Stimulated activated CD4-positive, alpha-beta T cell treated with anti-CD3 and anti-CD28 coated beads, TNF-alpha, amount 100 ng/mL, for 24 hours (primary cell): ENCODE measurements around the gene NTRK1.

ENCODE experiments used
- DNase-seq, 3 experiments: peaks; one replicate each; pipeline ENCODE4 v3.0.0-alpha.2; 2020; ENCODE audit warnings: low read depth in 3 of 3

The NTRK1 gene

DNA sequence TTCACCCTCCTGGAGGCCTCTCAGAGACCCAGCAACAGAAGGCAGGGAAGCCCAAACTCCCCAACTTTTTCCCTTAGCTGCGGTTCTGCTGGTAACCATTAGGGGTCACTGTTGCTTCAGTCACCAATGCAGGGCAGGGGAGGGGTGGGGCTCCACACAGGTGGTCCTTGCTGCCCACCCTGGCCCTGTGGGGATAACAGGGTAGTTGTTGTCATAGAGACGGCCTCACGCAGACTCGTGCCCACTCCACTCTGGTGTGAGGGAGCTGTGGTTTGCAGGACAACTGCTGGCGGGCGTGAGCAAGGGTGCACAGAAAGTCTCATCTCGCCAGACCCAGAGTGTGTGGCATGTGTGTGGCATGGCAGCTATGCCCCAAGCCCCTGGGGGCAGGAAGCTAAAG is 21.7 kb upstream of the NTRK1 start:
- DNase-seq = no peak

DNA sequence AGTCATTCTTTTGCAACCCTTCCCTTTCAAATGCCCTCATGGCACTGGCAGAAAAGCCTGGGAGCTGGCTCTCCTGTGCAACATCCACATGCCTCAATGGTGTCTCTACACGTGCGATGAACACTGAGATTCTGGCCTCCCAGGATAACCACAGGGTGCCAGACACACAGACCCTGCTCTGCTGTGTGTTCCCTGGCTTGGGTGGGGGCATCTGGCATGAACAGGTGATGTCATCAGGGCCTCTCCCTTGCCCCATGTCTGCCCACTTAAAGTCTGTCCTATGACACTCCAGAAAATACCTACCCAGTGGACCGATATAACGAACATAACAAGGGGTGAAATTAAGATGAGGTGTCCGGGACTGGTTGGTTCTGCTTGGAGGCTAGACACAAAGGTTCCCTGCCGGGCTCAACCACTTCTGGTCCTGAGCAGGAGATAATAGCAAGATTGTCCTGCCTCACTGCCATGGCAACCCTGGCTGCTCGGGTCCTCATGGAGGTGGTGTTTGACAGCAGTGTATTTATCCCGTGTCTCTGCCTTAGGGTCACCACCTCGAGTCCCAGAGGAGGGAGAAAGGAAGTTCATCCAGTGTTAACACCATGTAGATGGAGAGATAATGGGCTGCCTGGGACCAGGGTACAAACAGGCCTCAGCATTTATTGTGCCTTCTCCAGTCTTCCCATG is 21.1 kb upstream of the NTRK1 start:
- no peak for DNase-seq

DNA sequence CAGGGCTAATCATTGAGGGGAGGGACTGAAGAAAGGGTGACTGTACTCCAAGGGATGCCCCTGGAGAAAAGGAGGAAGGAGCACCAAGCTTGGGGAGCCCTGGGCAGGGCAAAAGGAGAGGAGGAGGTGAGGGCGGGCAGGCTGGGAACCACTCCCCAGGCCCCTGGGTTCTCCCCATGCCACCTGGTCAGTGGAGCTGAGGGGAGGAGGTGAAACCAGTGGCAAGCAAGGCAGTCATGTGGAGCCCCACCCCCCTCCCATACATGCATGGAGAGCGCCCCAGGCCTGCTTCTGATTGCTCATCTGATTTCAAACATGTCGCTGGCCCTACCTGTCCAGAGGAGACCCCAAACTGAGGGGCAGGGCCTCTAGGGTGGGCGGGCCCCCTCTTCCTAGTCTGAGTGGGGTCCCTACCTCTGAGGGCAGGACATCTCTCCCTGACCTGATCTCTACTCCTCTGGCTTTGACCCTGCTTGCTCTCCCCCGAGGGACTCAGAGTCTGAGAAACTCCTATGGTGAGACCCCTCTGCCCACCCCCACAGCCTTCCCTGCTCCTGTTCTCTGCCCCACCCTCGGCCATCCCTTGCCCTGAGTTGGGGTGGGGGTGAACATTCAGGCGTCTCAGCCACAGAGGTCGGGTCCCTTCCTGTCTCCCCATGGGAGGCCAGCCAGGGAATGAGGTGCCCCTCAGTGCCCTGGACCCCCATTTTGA is 20.3 kb upstream of the NTRK1 start:
- DNase-seq = no peak

DNA sequence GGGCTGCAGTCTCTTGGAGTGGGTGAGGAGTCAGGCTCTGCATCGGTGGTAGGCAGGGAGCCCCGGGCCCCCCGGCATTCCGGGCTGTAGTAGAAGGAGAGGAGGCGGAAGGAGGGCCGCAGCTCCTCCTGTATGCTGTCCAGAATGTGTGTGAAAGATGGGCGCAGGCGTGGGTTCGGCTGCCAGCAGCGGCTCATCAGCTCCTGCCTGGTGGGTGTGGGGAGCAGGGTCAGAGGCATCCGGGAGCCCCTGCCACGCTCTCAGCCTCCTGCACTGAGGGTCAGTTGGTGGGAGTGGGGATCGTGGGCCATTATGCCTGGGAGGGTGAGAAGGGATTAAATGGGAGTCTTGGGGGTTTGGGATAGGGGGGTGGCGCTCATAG is 19.8 kb upstream of the NTRK1 start:
- DNase-seq = no peak

DNA sequence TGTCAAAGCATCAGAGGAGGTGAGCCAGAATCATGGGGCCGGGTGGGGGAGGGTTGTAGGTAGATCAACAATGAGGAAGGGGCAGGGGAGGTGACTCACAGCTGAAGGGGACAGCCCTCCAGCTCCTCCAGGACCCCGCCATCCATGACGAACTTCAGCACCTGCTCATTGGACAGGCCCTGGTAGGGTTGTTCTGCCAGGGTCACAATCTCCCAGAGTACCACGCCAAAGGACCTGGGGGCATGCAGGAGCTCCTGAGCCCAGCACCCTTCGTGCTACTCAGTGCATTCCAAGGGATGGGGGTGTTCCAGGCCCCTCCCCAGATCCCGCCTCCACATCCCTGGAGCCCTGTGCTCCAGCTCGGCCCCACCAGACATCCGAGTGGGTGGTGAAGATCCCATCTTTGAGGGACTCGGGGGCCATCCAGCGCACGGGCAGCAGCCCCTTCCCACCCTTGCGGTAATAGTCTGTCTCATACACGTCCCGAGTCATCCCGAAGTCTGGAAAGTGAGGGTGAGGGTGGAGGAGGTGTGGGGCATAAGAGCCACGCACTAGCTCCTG is 19.3 kb upstream of the NTRK1 start:
- no peak for DNase-seq

DNA sequence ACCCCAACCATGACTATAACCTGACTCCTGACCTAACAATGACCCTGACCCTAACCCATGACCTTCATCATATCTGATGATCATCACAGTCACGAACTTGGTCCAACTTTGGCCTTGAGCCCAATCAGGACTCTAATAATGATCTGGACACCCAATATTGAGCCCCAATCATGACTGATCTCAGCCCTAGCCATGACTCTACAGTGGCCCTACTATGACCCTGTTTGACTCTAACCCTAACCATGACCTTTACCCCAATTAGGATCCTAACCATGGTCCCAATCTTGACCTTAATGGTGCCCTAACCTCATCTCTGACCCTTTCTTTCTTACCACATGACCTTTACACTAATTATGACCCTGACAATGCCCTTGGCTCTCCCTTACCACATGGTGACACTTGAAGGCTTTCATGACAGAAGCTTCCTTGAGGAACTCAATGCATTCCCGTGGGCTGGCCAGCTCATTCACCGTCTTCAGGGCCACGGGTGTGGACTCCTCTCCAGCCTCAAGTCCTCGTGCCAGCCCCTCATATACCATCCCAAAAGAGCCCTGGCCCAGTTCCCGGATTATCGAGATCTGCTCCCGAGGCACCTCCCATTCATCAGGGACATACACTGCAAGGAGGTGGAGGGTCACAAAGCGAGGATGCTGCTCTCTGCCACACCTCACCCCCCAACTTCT is 17.9 kb upstream of the NTRK1 start:
- no peak for DNase-seq

- DNase-seq = no peak
Measured at GRCh38 chr1:156844102-156844501, 16.6 kb upstream of the NTRK1 start.

GRCh38 chr1:156844638-156845037 is 16.0 kb upstream of the NTRK1 start:
- DNase-seq = no peak

DNA sequence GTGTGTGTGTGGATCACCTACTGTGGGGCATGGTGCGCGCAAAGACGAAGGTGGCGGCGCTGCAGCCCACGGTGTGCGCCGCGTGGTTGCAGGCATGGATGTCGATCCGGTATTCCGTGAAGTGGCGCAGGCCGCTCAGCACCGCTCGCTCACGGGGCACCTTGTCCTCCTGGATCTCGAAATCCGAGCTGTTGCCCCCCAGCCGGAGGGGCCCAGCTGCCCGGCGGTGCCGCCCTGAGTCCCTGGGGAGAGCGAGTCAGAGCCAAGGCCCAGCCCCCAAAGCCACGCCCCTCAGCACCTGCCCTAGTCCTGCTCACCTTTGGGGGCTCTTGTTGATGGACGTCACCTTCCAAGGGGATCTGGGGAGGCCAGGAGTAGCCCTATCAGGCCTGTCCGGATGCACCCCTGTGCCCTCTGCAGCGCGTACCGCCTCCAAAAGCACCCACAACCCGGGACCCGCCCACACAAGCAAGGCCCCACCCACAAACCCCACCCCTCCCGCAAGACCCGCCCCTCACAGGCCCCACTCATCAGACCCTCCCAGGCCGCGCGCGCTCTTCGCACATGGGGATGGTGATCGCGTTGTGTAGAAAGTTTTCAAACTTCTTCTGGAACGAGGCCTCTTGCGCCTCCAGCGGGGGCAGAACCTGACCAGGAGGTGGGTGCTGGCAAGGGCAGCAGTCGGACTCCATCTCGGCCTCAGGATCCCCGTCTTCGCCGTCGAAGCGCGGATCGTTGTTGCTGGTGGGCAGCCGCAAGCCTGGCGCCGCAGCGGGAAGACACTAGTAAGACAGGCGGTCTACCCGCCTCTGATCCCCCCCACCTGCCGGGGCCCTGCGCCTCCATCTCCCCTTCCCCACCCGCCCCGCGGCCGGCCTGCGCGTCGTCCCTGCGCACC is 15.4 kb upstream of the NTRK1 start:
- DNase-seq = peak in 1 of 3 experiments; percentile 23

DNA sequence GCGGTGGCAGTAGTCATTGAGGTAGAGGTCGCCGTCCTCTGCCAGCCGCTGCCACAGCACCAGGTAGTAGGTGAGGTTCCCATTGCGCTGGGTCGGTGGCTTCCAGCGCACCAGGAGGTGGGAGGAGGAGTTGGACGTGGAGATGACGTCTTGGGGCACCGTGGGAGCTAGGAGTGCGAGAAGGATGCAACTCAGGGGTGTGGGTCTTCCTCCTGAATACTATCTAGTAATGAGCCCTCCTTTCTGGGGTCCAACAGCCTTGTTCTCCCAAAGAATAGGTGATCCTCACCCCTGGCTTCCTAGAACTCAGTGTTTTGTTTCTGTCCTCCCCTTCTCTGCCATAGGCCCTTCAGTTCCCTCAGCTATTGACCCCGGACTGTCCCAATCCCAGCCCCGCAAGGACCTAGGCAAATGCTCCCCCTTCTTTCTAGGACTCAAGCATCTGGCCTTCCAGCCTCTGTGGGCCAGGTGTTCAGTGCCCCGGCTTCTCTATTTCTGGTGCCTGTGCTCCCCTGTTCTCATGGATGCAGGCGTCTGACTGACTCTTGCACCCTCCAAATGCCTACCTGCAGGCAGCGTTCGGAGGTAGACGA is 14.6 kb upstream of the NTRK1 start:
- DNase-seq = no peak

- no peak for DNase-seq
Measured at GRCh38 chr1:156846643-156847042, 14.0 kb upstream of the NTRK1 start.

GRCh38 chr1:156847591-156848460 is 12.8 kb upstream of the NTRK1 start:
- no peak for DNase-seq

GRCh38 chr1:156848461-156849150 is 12.1 kb upstream of the NTRK1 start:
- peak; percentile 22 to 77 (median 35) for DNase-seq

- no peak for DNase-seq
Measured at GRCh38 chr1:156849151-156849496, 11.5 kb upstream of the NTRK1 start.

DNA sequence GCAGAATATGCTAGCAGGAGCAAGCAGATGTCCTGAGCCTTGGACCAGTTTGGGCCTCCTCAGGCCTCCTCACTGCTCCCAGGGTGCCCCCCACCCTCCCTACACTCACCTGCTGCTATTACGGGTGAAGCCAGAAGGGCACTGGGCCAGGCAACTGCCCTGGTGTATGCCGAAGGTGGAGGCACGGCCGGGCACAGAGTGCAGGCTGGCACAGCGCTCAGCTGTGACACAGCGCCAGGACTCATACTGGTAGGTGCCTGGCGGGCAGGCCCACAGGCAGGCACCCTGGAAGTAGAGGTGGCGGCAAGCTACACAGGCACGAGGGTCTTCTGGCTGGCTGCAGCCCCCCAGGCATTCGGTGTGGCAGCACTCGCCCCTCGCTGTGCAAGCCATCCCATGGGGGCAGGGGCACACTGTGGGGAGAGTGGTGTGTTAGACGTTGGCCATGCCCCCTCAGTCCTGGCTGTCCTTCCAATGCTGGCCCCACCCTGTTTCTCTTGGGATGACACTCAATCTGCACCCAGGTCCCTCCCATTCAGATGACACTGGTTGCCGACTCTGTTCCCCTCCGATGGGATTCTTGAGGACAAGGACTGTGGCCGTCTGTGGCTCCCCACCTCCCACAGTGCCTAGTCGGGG is 8.8 kb upstream of the NTRK1 start:
- DNase-seq = no peak

DNA sequence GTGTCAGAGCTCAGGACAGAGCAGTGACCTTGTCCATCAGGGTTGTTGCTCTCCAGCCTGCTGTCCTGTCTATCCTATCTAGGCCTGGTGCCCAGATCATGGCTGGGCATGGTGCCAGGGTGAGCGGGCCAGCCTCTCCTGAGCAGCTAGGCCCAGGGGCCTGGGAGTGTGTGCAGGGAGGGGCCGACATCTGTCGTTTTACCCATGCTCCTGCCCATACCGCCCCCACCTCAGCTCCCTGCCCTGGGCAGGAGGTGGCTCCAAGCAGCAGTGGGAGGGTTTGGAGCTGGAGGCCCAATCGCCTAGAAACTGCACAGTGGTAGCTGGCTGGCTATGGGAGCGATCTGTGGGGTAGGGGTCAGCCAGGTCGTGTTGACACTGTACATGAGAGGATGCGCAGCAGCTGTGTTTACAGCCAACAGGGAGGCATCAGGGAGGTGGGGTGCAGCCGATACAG is 8.2 kb upstream of the NTRK1 start:
- DNase-seq = no peak

DNA sequence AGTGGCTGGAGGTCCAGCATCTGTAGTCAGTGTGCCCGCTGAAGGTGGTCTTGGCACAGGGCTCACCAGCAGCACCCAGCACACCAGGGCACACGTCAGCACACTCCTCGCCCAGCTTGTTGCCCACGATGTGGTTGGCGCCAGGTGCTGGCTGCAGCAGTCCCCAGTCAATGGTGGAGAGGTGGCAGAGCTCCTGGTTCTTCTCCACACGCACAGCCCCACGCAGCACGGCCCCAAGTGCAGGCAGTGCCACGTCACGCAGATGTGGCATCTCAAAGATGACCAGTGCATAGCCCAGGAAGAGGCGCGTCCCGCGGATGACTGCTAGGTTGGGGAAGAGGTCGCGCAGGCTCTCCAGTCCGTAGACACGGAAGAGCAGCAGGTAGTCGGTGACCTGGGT is 6.9 kb upstream of the NTRK1 start:
- no peak for DNase-seq

- no peak for DNase-seq
Measured at GRCh38 chr1:156854634-156855033, 6.0 kb upstream of the NTRK1 start.

- no peak for DNase-seq
Measured at GRCh38 chr1:156856282-156856785, 4.3 kb upstream of the NTRK1 start.
